ENCODE data around the gene MAP6. TPM values are rescaled to one million over a fixed set of nuclear protein-coding genes. Genes with fewer than 3 reads are reported as not detected.

Gene MAP6
- total RNA-seq, 1 experiment from 2014 or later: not detected

GRCh38 chr11:75716659-75717058 lies 47.8 kb upstream of the MAP6 start:
- Histone ChIP-seq H3K79me2 (ENCODE audit: insufficient read depth, low read length) (no peaks in the 10 kb centered on the region), H3K4me3 (replicated peaks in 1 of 2; ENCODE audit: low read depth in 1 of 2, low read length in 2 of 2) (no peak overlapping the region), H3K27ac (ENCODE audit: low read depth, low read length) (no peak overlapping the region), H3K27me3 (ENCODE audit: insufficient read depth, low read length) (no peaks in the 10 kb centered on the region), H3K4me1 (ENCODE audit: control insufficient read depth in 1 of 2, insufficient read depth in 2 of 2, low read length in 2 of 2) (peaks cover 0 to 4% of the 10 kb centered on the region in 2 experiments; a peak in 1 of 4 replicates), H2AFZ (ENCODE audit: low read depth, low read length, poor library complexity, severe bottlenecking) (no peak overlapping the region), H3K4me2 (ENCODE audit: low read length) (no peak overlapping the region), H3K36me3 (ENCODE audit: control insufficient read depth in 1 of 2, insufficient read depth in 2 of 2, low read length in 2 of 2) (no peaks in the 10 kb centered on the region), H4K20me1 (ENCODE audit: insufficient read depth) (no peaks in the 10 kb centered on the region), H3K9me3 (ENCODE audit: control insufficient read depth in 1 of 2, insufficient read depth in 1 of 2, low read depth in 1 of 2, low read length in 2 of 2) (no peaks in the 10 kb centered on the region), H3K9me2 (ENCODE audit: insufficient read depth) (no peaks in the 10 kb centered on the region), H3K9ac (ENCODE audit: low read length) (no peak overlapping the region)
- intact Hi-C loops (cut with micrococcal nuclease): no loop called here
- TF ChIP-seq ZFX (IDR thresholded peaks at IDR 0.05): no peak
- ChIA-PET RAD21 (ENCODE audit: low non-redundant PET in 1 of 2, low total read pairs in 2 of 2, uncharacterized antibody in 2 of 2, unreplicated experiment in 2 of 2) (no interaction called here), CTCF (no interaction called here), POLR2A (no interaction called here)
- ATAC-seq (no peak), DNase-seq (ENCODE audit: low read depth, low spot score) (no peak)
- no TSS peak for BruUV-seq (replicated peaks)

GRCh38 chr11:75715688-75716087 lies 46.9 kb upstream of the MAP6 start:
- BruUV-seq (replicated peaks): no TSS peak
- ChIA-PET RAD21 (ENCODE audit: low non-redundant PET in 1 of 2, low total read pairs in 2 of 2, uncharacterized antibody in 2 of 2, unreplicated experiment in 2 of 2) (no interaction called here), CTCF (no interaction called here), POLR2A (no interaction called here)
- TF ChIP-seq CEBPB (IDR thresholded peaks at IDR 0.05; ENCODE audit: low read depth) (no peak), REST (IDR thresholded peaks at IDR 0.05; ENCODE audit: low read depth) (no peak), POLR2AphosphoS5 (IDR thresholded peaks at IDR 0.05; ENCODE audit: low read depth, low read length) (no peak), RAD21 (IDR thresholded peaks at IDR 0.05; ENCODE audit: low read depth) (no peak), ZBTB33 (IDR thresholded peaks at IDR 0.05; ENCODE audit: extremely low read depth, insufficient replicate concordance, low read length) (no peak)
- no peaks in the 10 kb centered on the region for H3K36me3 ChIP-seq (ENCODE audit: control insufficient read depth in 1 of 2, insufficient read depth in 2 of 2, low read length in 2 of 2)
- H3K4me3 ChIP-seq (replicated peaks in 1 of 2; ENCODE audit: low read depth in 1 of 2, low read length in 2 of 2): no peak overlapping the region
- no peak overlapping the region for H3K4me2 ChIP-seq (ENCODE audit: low read length)
- peaks cover 0 to 4% of the 10 kb centered on the region in 2 experiments; a peak in 1 of 4 replicates for H3K4me1 ChIP-seq (ENCODE audit: control insufficient read depth in 1 of 2, insufficient read depth in 2 of 2, low read length in 2 of 2)
- H2AFZ ChIP-seq (ENCODE audit: low read depth, low read length, poor library complexity, severe bottlenecking): no peak overlapping the region
- no peak overlapping the region for H3K27ac ChIP-seq (ENCODE audit: low read depth, low read length)
- ATAC-seq (no peak), DNase-seq (ENCODE audit: low read depth, low spot score) (no peak)
- H3K27me3 ChIP-seq (ENCODE audit: insufficient read depth, low read length): no peaks in the 10 kb centered on the region
- H3K79me2 ChIP-seq (ENCODE audit: insufficient read depth, low read length): no peaks in the 10 kb centered on the region
- no peaks in the 10 kb centered on the region for H4K20me1 ChIP-seq (ENCODE audit: insufficient read depth)
- H3K9me3 ChIP-seq (ENCODE audit: control insufficient read depth in 1 of 2, insufficient read depth in 1 of 2, low read depth in 1 of 2, low read length in 2 of 2): no peaks in the 10 kb centered on the region
- H3K9ac ChIP-seq (ENCODE audit: low read length): no peak overlapping the region
- no peaks in the 10 kb centered on the region for H3K9me2 ChIP-seq (ENCODE audit: insufficient read depth)
- intact Hi-C loops (cut with micrococcal nuclease): no loop called here
